Lower lobe of right lung (tissue), 2 donors: Measurements from ENCODE around the gene ATXN7L1. TPM values are rescaled to one million over a fixed set of nuclear protein-coding genes. Genes with fewer than 3 reads are reported as not detected.
A peak's percentile ranks its signal among the peaks of the same experiment; 100 is the strongest.

Source experiments
- ATAC-seq, 2 donors: fragments of 200-7000 bp; cut with Tn5 transposase; one replicate each; pipeline ENCODE4 v1.9.1; 2020 to 2022; ENCODE audit warnings: mild to moderate bottlenecking in 2 of 2, moderate library complexity in 2 of 2
- DNase-seq: peaks from one replicate; pipeline ENCODE4 v3.0.0-alpha.2; 2020
- H3K27ac ChIP-seq: fragments of 200-600 bp; one replicate; pipeline ENCODE4 v1.8.0; 2022
- H3K27me3 ChIP-seq: fragments of 200-600 bp; one replicate; pipeline ENCODE4 v1.8.0; 2022; ENCODE audit warnings: low read depth
- H3K36me3 ChIP-seq: fragments of 200-600 bp; one replicate; pipeline ENCODE4 v1.8.0; 2022; ENCODE audit warnings: mild to moderate bottlenecking
- H3K4me1 ChIP-seq: fragments of 200-600 bp; one replicate; pipeline ENCODE4 v1.8.0; 2022
- H3K4me3 ChIP-seq: fragments of 200-600 bp; one replicate; pipeline ENCODE4 v1.8.0; 2022; ENCODE audit warnings: mild to moderate bottlenecking
- H3K9me3 ChIP-seq: fragments of 200-600 bp; one replicate; pipeline ENCODE4 v1.8.0; 2022
- CTCF ChIP-seq: fragments of 200-600 bp; IDR thresholded peaks from one replicate; pipeline ENCODE4 v1.8.0; 2022; ENCODE audit warnings: antibody characterized with exemption, mild to moderate bottlenecking
- intact Hi-C: fragments of 100-400 bp; cut with DNase I; formaldehyde crosslinking; loops from one replicate; pipeline ENCODE4 v1.11.0; 2022
- total RNA-seq: library from RNA; stranded (reverse); fragmentation: NEBNext Ultra II Directional; extraction: Animal tissue kit (Norgen Biotek cat#: 25700); gene quantifications from one replicate; pipeline ENCODE4 v1.2.1, GENCODE V29; 2021
- donor health status: DM: no; HTN: yes; CAD: no; lungs with severe emphysema.

Gene ATXN7L1
- total RNA-seq, 1 donor from 2014 or later = 17.7 TPM

- intact Hi-C loops = no loop called here
- Histone ChIP-seq H3K36me3 (peaks cover 44% of the 10 kb centered on the region), H3K9me3 (no peaks in the 10 kb centered on the region), H3K27ac (no peak overlapping the region), H3K4me1 (no peaks in the 10 kb centered on the region), H3K27me3 (no peaks in the 10 kb centered on the region), H3K4me3 (no peak overlapping the region)
- TF ChIP-seq CTCF = no peak
- ATAC-seq (no peak), DNase-seq (no peak)
These were observed 232.5 kb downstream of the ATXN7L1 start for GRCh38 chr7:105643851-105644250.

GRCh38 chr7:105643384-105643783 is 233.0 kb downstream of the ATXN7L1 start:
- no peaks in the 10 kb centered on the region for H3K4me1 ChIP-seq
- peaks cover 48% of the 10 kb centered on the region for H3K36me3 ChIP-seq
- H3K27me3 ChIP-seq = no peaks in the 10 kb centered on the region
- peak in 1 of 2 donors; percentile 24 for ATAC-seq
- DNase-seq = no peak
- no peaks in the 10 kb centered on the region for H3K9me3 ChIP-seq
- intact Hi-C loops = no loop called here
- H3K4me3 ChIP-seq = no peak overlapping the region
- TF ChIP-seq CTCF = no peak
- H3K27ac ChIP-seq = no peak overlapping the region

GRCh38 chr7:105642264-105642663 is 234.1 kb downstream of the ATXN7L1 start:
- no peak for DNase-seq

GRCh38 chr7:105640956-105641810 is 235.2 kb downstream of the ATXN7L1 start:
- Histone ChIP-seq H3K27me3 (no peaks in the 10 kb centered on the region), H3K36me3 (peaks cover 69% of the 10 kb centered on the region), H3K4me3 (no peak overlapping the region), H3K27ac (no peak overlapping the region), H3K9me3 (no peaks in the 10 kb centered on the region), H3K4me1 (no peaks in the 10 kb centered on the region)
- DNase-seq (no peak), ATAC-seq (no peak)
- TF ChIP-seq CTCF = no peak
- intact Hi-C loops = no loop called here

More at GRCh38 chr7:105642264-105642663, 234.1 kb downstream of the ATXN7L1 start:
- intact Hi-C loops = no loop called here
- Histone ChIP-seq H3K27ac (no peak overlapping the region), H3K9me3 (no peaks in the 10 kb centered on the region), H3K36me3 (peaks cover 60% of the 10 kb centered on the region), H3K27me3 (no peaks in the 10 kb centered on the region), H3K4me1 (no peaks in the 10 kb centered on the region), H3K4me3 (no peak overlapping the region)
- ATAC-seq = no peak
- no peak for TF ChIP-seq CTCF

GRCh38 chr7:105639667-105640493 is 236.5 kb downstream of the ATXN7L1 start:
- intact Hi-C loops = no loop called here
- Histone ChIP-seq H3K27me3 (no peaks in the 10 kb centered on the region), H3K9me3 (no peaks in the 10 kb centered on the region), H3K4me1 (no peaks in the 10 kb centered on the region), H3K4me3 (no peak overlapping the region), H3K36me3 (peaks cover 81% of the 10 kb centered on the region), H3K27ac (no peak overlapping the region)
- DNase-seq = no peak
- TF ChIP-seq CTCF = no peak
- peak in 1 of 2 donors; percentile 42 for ATAC-seq
